NCI-H1048 (cell line): ENCODE results near the gene IRF4.
"Not testable (repeated sequence)": the region's sequence is repeated elsewhere in the genome, so short reads cannot be mapped to it uniquely, and the experiment has no call there.

Experiments
- DNase-seq: peaks from one replicate; lab custom pipeline; 2025; lab: John Stamatoyannopoulos, UW

Gene IRF4

GRCh38 chr6:422433-423054 is 31.0 kb downstream of the IRF4 start:
- DNase-seq, result no peak

GRCh38 chr6:423055-423798 is 31.7 kb downstream of the IRF4 start:
- no peak for DNase-seq

- no peak for DNase-seq
Measured at GRCh38 chr6:423799-424345, 32.3 kb downstream of the IRF4 start.

GRCh38 chr6:424741-425417 is 33.3 kb downstream of the IRF4 start:
- no peak for DNase-seq

GRCh38 chr6:425418-425788 is 33.9 kb downstream of the IRF4 start:
- not testable (repeated sequence) for DNase-seq

GRCh38 chr6:426198-426738 is 34.7 kb downstream of the IRF4 start:
- not testable (repeated sequence) for DNase-seq

GRCh38 chr6:428047-428603 is 36.6 kb downstream of the IRF4 start:
- no peak for DNase-seq

- no peak for DNase-seq
Measured at GRCh38 chr6:429515-430121, 38.1 kb downstream of the IRF4 start.

- no peak for DNase-seq
Measured at GRCh38 chr6:431504-431903, 40.0 kb downstream of the IRF4 start.

GRCh38 chr6:431986-432385 is 40.4 kb downstream of the IRF4 start:
- no peak for DNase-seq

GRCh38 chr6:434051-434705 is 42.6 kb downstream of the IRF4 start:
- DNase-seq, result no peak

- no peak for DNase-seq
Measured at GRCh38 chr6:435441-436307, 44.1 kb downstream of the IRF4 start.

- DNase-seq, result no peak
Measured at GRCh38 chr6:436308-437036, 44.9 kb downstream of the IRF4 start.

GRCh38 chr6:437037-437392 is 45.5 kb downstream of the IRF4 start:
- no peak for DNase-seq

GRCh38 chr6:438634-439170 is 47.1 kb downstream of the IRF4 start:
- no peak for DNase-seq

- no peak for DNase-seq
Measured at GRCh38 chr6:439641-440167, 48.2 kb downstream of the IRF4 start.

GRCh38 chr6:441126-441920 is 49.8 kb downstream of the IRF4 start:
- DNase-seq, result no peak

GRCh38 chr6:443621-444159 is 52.1 kb downstream of the IRF4 start:
- no peak for DNase-seq
